ENCODE data around the gene GRIN2A. TPM values are rescaled to one million over a fixed set of nuclear protein-coding genes. Genes with fewer than 3 reads are reported as not detected.

GRIN2A gene
- total RNA-seq, 1 donor from 2014 or later = 0.56 TPM

DNA sequence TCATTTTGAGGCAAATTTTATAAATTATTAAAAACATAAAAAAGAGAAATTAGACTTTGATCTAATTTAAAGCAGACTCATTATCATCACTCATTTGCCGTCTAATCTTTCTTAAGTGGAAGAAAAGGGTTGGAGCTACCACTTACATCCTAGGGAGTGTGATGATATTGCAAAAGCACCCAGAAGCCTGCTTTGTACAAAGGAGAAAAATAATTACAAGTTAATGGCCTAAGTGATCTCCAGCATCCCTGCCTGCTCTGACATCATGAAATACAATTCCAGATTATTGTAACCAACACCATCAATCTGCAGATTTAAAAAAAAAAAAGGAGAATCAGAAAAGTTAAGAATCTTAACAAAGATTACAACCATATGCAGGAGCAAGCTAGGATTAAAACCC lies 260.2 kb downstream of the GRIN2A start:
- no peaks in the 10 kb centered on the region for H3K4me1 ChIP-seq
- ATAC-seq (no peak), DNase-seq (no peak)
- intact Hi-C loops (cut with DNase I) = no loop called here
- H3K4me3 ChIP-seq = no peak overlapping the region
- no peaks in the 10 kb centered on the region for H3K27me3 ChIP-seq (ENCODE audit: low read depth)
- H3K27ac ChIP-seq = no peak overlapping the region
- no peaks in the 10 kb centered on the region for H3K9me3 ChIP-seq
- H3K36me3 ChIP-seq = no peaks in the 10 kb centered on the region
- no peak for TF ChIP-seq CTCF (IDR thresholded peaks at IDR 0.05)

GRCh38 chr16:9919460-9919859 lies 262.8 kb downstream of the GRIN2A start:
- no peak overlapping the region for H3K27ac ChIP-seq
- intact Hi-C loops (cut with DNase I) = no loop called here
- ATAC-seq = no peak
- no peaks in the 10 kb centered on the region for H3K9me3 ChIP-seq
- H3K36me3 ChIP-seq = no peaks in the 10 kb centered on the region
- no peak for DNase-seq
- no peaks in the 10 kb centered on the region for H3K4me1 ChIP-seq
- no peak overlapping the region for H3K4me3 ChIP-seq
- TF ChIP-seq CTCF (IDR thresholded peaks at IDR 0.05) = no peak
- H3K27me3 ChIP-seq (ENCODE audit: low read depth) = no peaks in the 10 kb centered on the region

- no peak for ATAC-seq
- Histone ChIP-seq H3K27me3 (ENCODE audit: low read depth) (no peaks in the 10 kb centered on the region), H3K4me1 (peaks cover 3% of the 10 kb centered on the region), H3K27ac (no peak overlapping the region), H3K36me3 (no peaks in the 10 kb centered on the region), H3K4me3 (no peak overlapping the region), H3K9me3 (no peaks in the 10 kb centered on the region)
- DNase-seq = no peak
- no peak for TF ChIP-seq CTCF (IDR thresholded peaks at IDR 0.05)
- intact Hi-C loops (cut with DNase I) = no loop called here
Measured at GRCh38 chr16:9917691-9918090, 264.5 kb downstream of the GRIN2A start.

- no peaks in the 10 kb centered on the region for H3K36me3 ChIP-seq
- no peak overlapping the region for H3K27ac ChIP-seq
- ATAC-seq (no peak), DNase-seq (no peak)
- no peak overlapping the region for H3K4me3 ChIP-seq
- no peak for TF ChIP-seq CTCF (IDR thresholded peaks at IDR 0.05)
- no peaks in the 10 kb centered on the region for H3K9me3 ChIP-seq
- H3K27me3 ChIP-seq (ENCODE audit: low read depth) = no peaks in the 10 kb centered on the region
- intact Hi-C loops (cut with DNase I) = no loop called here
- H3K4me1 ChIP-seq = peaks cover 3% of the 10 kb centered on the region
Measured at GRCh38 chr16:9913604-9914326, 268.5 kb downstream of the GRIN2A start.

GRCh38 chr16:9911989-9912388 lies 270.2 kb downstream of the GRIN2A start:
- intact Hi-C loops (cut with DNase I) = no loop called here
- no peaks in the 10 kb centered on the region for H3K36me3 ChIP-seq
- ATAC-seq (no peak), DNase-seq (no peak)
- H3K4me1 ChIP-seq = peaks cover 3% of the 10 kb centered on the region
- no peak for TF ChIP-seq CTCF (IDR thresholded peaks at IDR 0.05)
- no peak overlapping the region for H3K4me3 ChIP-seq
- no peaks in the 10 kb centered on the region for H3K27me3 ChIP-seq (ENCODE audit: low read depth)
- H3K9me3 ChIP-seq = no peaks in the 10 kb centered on the region
- H3K27ac ChIP-seq = no peak overlapping the region

Data from lower lobe of right lung (tissue), 2 donors.